Stimulated activated CD4-positive, alpha-beta T cell treated with anti-CD3 and anti-CD28 coated beads, Interleukin-2, amount 100 ng/mL, for 48 hours (primary cell): ENCODE results near the gene ZBTB40.

Experiments
- DNase-seq, 2 donors: peaks; one replicate each; pipeline ENCODE4 v3.0.0-alpha.2; 2020

The ZBTB40 gene

GRCh38 chr1:22471078-22471477, 19.4 kb downstream of the ZBTB40 start:
- DNase-seq: no peak

GRCh38 chr1:22471610-22472009, 20.0 kb downstream of the ZBTB40 start:
- DNase-seq: no peak

- no peak for DNase-seq
Observed at GRCh38 chr1:22472596-22472995, 20.9 kb downstream of the ZBTB40 start.

- no peak for DNase-seq
Observed at GRCh38 chr1:22473952-22474351, 22.3 kb downstream of the ZBTB40 start.

GRCh38 chr1:22476566-22476965, 24.9 kb downstream of the ZBTB40 start:
- no peak for DNase-seq

- DNase-seq: no peak
Observed at GRCh38 chr1:22483121-22483520, 31.5 kb downstream of the ZBTB40 start.

- DNase-seq: no peak
Observed at GRCh38 chr1:22484706-22485345, 33.2 kb downstream of the ZBTB40 start.

- no peak for DNase-seq
Observed at GRCh38 chr1:22485431-22485830, 33.8 kb downstream of the ZBTB40 start.

- no peak for DNase-seq
Observed at GRCh38 chr1:22487781-22488180, 36.1 kb downstream of the ZBTB40 start.

GRCh38 chr1:22488319-22488718, 36.7 kb downstream of the ZBTB40 start:
- DNase-seq: no peak

GRCh38 chr1:22489278-22489677, 37.6 kb downstream of the ZBTB40 start:
- no peak for DNase-seq

GRCh38 chr1:22489823-22490222, 38.2 kb downstream of the ZBTB40 start:
- DNase-seq: no peak

- DNase-seq: no peak
Observed at GRCh38 chr1:22490309-22490708, 38.7 kb downstream of the ZBTB40 start.

GRCh38 chr1:22491995-22492715, 40.5 kb downstream of the ZBTB40 start:
- no peak for DNase-seq

- no peak for DNase-seq
Observed at GRCh38 chr1:22494144-22494543, 42.5 kb downstream of the ZBTB40 start.

GRCh38 chr1:22494943-22495579, 43.4 kb downstream of the ZBTB40 start:
- DNase-seq: no peak

- DNase-seq: no peak
Observed at GRCh38 chr1:22496536-22497160, 45.0 kb downstream of the ZBTB40 start.

- DNase-seq: no peak
Observed at GRCh38 chr1:22498463-22498862, 46.8 kb downstream of the ZBTB40 start.

GRCh38 chr1:22500058-22500457, 48.4 kb downstream of the ZBTB40 start:
- DNase-seq: no peak

GRCh38 chr1:22500471-22500870, 48.8 kb downstream of the ZBTB40 start:
- DNase-seq: no peak

GRCh38 chr1:22502202-22502601, 50.6 kb downstream of the ZBTB40 start:
- DNase-seq: no peak

- DNase-seq: no peak
Observed at GRCh38 chr1:22503721-22504410, 52.2 kb downstream of the ZBTB40 start.

GRCh38 chr1:22506130-22506692, 54.6 kb downstream of the ZBTB40 start:
- no peak for DNase-seq
